ENCODE results near the gene ATP11B. TPM values are rescaled to one million over a fixed set of nuclear protein-coding genes. Genes with fewer than 3 reads are reported as not detected.
"Not testable (repeated sequence)": the region's sequence is repeated elsewhere in the genome, so short reads cannot be mapped to it uniquely, and the experiment has no call there.

The ATP11B gene
- total RNA-seq, 1 donor from 2014 or later: 118 TPM

GRCh38 chr3:182795389-182795782, 2.1 kb downstream of the ATP11B start:
- peak; percentile 51 for ATAC-seq

GRCh38 chr3:182796310-182796709, 3.0 kb downstream of the ATP11B start:
- ATAC-seq: no peak

- no peak for ATAC-seq
Observed at GRCh38 chr3:182797876-182798275, 4.6 kb downstream of the ATP11B start.

GRCh38 chr3:182799143-182799542, 5.8 kb downstream of the ATP11B start:
- not testable (repeated sequence) for ATAC-seq

- no peak for ATAC-seq
Observed at GRCh38 chr3:182800508-182800907, 7.2 kb downstream of the ATP11B start.

GRCh38 chr3:182802413-182803390, 9.4 kb downstream of the ATP11B start:
- ATAC-seq: peak; percentile 57

GRCh38 chr3:182803596-182803995, 10.3 kb downstream of the ATP11B start:
- ATAC-seq: no peak

GRCh38 chr3:182807061-182807460, 13.8 kb downstream of the ATP11B start:
- ATAC-seq: no peak

GRCh38 chr3:182808041-182808770, 14.9 kb downstream of the ATP11B start:
- no peak for ATAC-seq

GRCh38 chr3:182809531-182809930, 16.2 kb downstream of the ATP11B start:
- no peak for ATAC-seq

- ATAC-seq: no peak
Observed at GRCh38 chr3:182810574-182811268, 17.4 kb downstream of the ATP11B start.

- no peak for ATAC-seq
Observed at GRCh38 chr3:182811269-182811596, 17.9 kb downstream of the ATP11B start.

GRCh38 chr3:182812123-182812522, 18.8 kb downstream of the ATP11B start:
- no peak for ATAC-seq

- no peak for ATAC-seq
Observed at GRCh38 chr3:182814419-182815062, 21.2 kb downstream of the ATP11B start.

- ATAC-seq: no peak
Observed at GRCh38 chr3:182816181-182816580, 22.9 kb downstream of the ATP11B start.

- no peak for ATAC-seq
Observed at GRCh38 chr3:182818296-182818978, 25.1 kb downstream of the ATP11B start.

GRCh38 chr3:182821221-182821981, 28.1 kb downstream of the ATP11B start:
- no peak for ATAC-seq

- ATAC-seq: not testable (repeated sequence)
Observed at GRCh38 chr3:182822260-182822659, 29.0 kb downstream of the ATP11B start.

- ATAC-seq: no peak
Observed at GRCh38 chr3:182824957-182825356, 31.7 kb downstream of the ATP11B start.

GRCh38 chr3:182829761-182830405, 36.6 kb downstream of the ATP11B start:
- ATAC-seq: no peak
